HEK293 (cell line): ENCODE data around the gene HIF1AN.
A peak's percentile ranks its signal among the peaks of the same experiment; 100 is the strongest.

Source experiments
- CTCF ChIA-PET: fragments of 350-600 bp; formaldehyde crosslinking; extraction: SDS; loops from one replicate; lab custom pipeline; 2021; ENCODE audit warnings: antibody characterized with exemption; lab: Yijun Ruan, JAX
- POLR2A ChIA-PET: fragments of 300-600 bp; formaldehyde crosslinking; extraction: SDS; loops from one replicate; lab custom pipeline; 2020; ENCODE audit warnings: antibody characterized with exemption, inconsistent platforms; lab: Yijun Ruan, JAX
- H3K27ac ChIP-seq: fragments of 200-500 bp; sonication (Bioruptor generic); 2 replicates; pipeline ENCODE4 v1.5.1; 2014; ENCODE audit warnings: low read depth, low read length, control low read depth, inconsistent platforms; ENCODE audit errors: extremely low read depth
- H3K36me3 ChIP-seq, 2 experiments: fragments of 200-500 bp in 1 of 2; sonication (Bioruptor generic) in 1 of 2; 1 replicate in 1 of 2; 2 replicates in 1 of 2; pipeline ENCODE4 v1.5.1; 2014 to 2017; ENCODE audit warnings: inconsistent platforms in 2 of 2, low read length in 2 of 2; ENCODE audit not compliant: control insufficient read depth in 2 of 2, insufficient read depth in 1 of 2
- H3K4me1 ChIP-seq: fragments of 200-500 bp; sonication (Bioruptor generic); 2 replicates; pipeline ENCODE4 v1.5.1; 2014; ENCODE audit warnings: mild to moderate bottlenecking, low read length, inconsistent platforms; ENCODE audit not compliant: control insufficient read depth, insufficient read depth
- H3K4me3 ChIP-seq: 2 replicates; pipeline ENCODE4 v1.5.1; 2011; ENCODE audit warnings: low read depth, mild to moderate bottlenecking, control low read depth, low read length, moderate library complexity
- H3K9me3 ChIP-seq: fragments of 200-500 bp; sonication (Bioruptor generic); 2 replicates; pipeline ENCODE4 v1.5.1; 2014; ENCODE audit warnings: low read depth, low read length, inconsistent platforms; ENCODE audit not compliant: control insufficient read depth, insufficient read depth
- GLIS1 ChIP-seq: fragments of 450-650 bp; formaldehyde crosslinking; IDR thresholded peaks from 2 replicates; pipeline ENCODE4 v1.5.1; 2016; ENCODE audit warnings: missing biosample characterization, missing genetic modification characterization
- HIC1 ChIP-seq: fragments of 450-650 bp; formaldehyde crosslinking; IDR thresholded peaks from 2 replicates; pipeline ENCODE4 v1.5.1; 2016; ENCODE audit warnings: missing biosample characterization, missing genetic modification characterization
- INSM2 ChIP-seq: fragments of 450-650 bp; formaldehyde crosslinking; IDR thresholded peaks from 2 replicates; pipeline ENCODE4 v1.5.1; 2016; ENCODE audit warnings: missing biosample characterization, missing genetic modification characterization
- KLF17 ChIP-seq: fragments of 450-650 bp; formaldehyde crosslinking; IDR thresholded peaks from 2 replicates; pipeline ENCODE4 v1.5.1; 2016; ENCODE audit warnings: missing biosample characterization, missing genetic modification characterization
- RBAK ChIP-seq: fragments of 450-650 bp; formaldehyde crosslinking; IDR thresholded peaks from 2 replicates; pipeline ENCODE4 v1.5.1; 2016; ENCODE audit warnings: missing biosample characterization, missing genetic modification characterization
- SP2 ChIP-seq: fragments of 450-650 bp; formaldehyde crosslinking; IDR thresholded peaks from 2 replicates; pipeline ENCODE4 v1.5.1; 2016; ENCODE audit warnings: missing biosample characterization, missing genetic modification characterization
- SP7 ChIP-seq: fragments of 450-650 bp; formaldehyde crosslinking; IDR thresholded peaks from 2 replicates; pipeline ENCODE4 v1.5.1; 2016; ENCODE audit warnings: missing biosample characterization, missing genetic modification characterization
- ZFHX2 ChIP-seq: fragments of 450-650 bp; formaldehyde crosslinking; conservative IDR thresholded peaks from 2 replicates; pipeline ENCODE4 v1.5.1; 2016; ENCODE audit warnings: missing biosample characterization, missing genetic modification characterization
- ZNF18 ChIP-seq: fragments of 450-650 bp; formaldehyde crosslinking; IDR thresholded peaks from 2 replicates; pipeline ENCODE4 v1.5.1; 2016; ENCODE audit warnings: missing biosample characterization, missing genetic modification characterization
- ZNF19 ChIP-seq: fragments of 450-650 bp; formaldehyde crosslinking; IDR thresholded peaks from 2 replicates; pipeline ENCODE4; 2016; ENCODE audit warnings: missing biosample characterization, missing genetic modification characterization, low read depth
- ZNF221 ChIP-seq: fragments of 450-650 bp; formaldehyde crosslinking; IDR thresholded peaks from 2 replicates; pipeline ENCODE4 v1.5.1; 2017; ENCODE audit warnings: missing biosample characterization, missing genetic modification characterization, borderline replicate concordance
- ZNF394 ChIP-seq: fragments of 450-650 bp; formaldehyde crosslinking; IDR thresholded peaks from 2 replicates; pipeline ENCODE4 v1.5.1; 2016; ENCODE audit warnings: missing biosample characterization, missing genetic modification characterization, mild to moderate bottlenecking, moderate library complexity, borderline replicate concordance
- ZNF404 ChIP-seq: fragments of 450-650 bp; formaldehyde crosslinking; IDR thresholded peaks from 2 replicates; pipeline ENCODE4 v1.5.1; 2017; ENCODE audit warnings: missing biosample characterization, missing genetic modification characterization
- ZNF600 ChIP-seq: fragments of 450-650 bp; formaldehyde crosslinking; IDR thresholded peaks from 2 replicates; pipeline ENCODE4 v1.5.1; 2016; ENCODE audit warnings: missing biosample characterization, missing genetic modification characterization
- ZNF626 ChIP-seq: fragments of 450-650 bp; sonication (Bioruptor Pico); formaldehyde crosslinking; IDR thresholded peaks from 2 replicates; pipeline ENCODE4 v1.5.1; 2018; ENCODE audit warnings: missing biosample characterization, missing genetic modification characterization, inconsistent platforms
- ZNF768 ChIP-seq: fragments of 450-650 bp; formaldehyde crosslinking; IDR thresholded peaks from 2 replicates; pipeline ENCODE4 v1.5.1; 2018; ENCODE audit warnings: missing biosample characterization, mild to moderate bottlenecking, missing genetic modification characterization
- ZNF791 ChIP-seq: fragments of 450-650 bp; formaldehyde crosslinking; IDR thresholded peaks from 2 replicates; pipeline ENCODE4 v1.5.1; 2016; ENCODE audit warnings: missing biosample characterization, missing genetic modification characterization
- ZXDB ChIP-seq: fragments of 450-650 bp; formaldehyde crosslinking; IDR thresholded peaks from 2 replicates; pipeline ENCODE4 v1.5.1; 2016; ENCODE audit warnings: missing biosample characterization, missing genetic modification characterization

Gene HIF1AN

DNA sequence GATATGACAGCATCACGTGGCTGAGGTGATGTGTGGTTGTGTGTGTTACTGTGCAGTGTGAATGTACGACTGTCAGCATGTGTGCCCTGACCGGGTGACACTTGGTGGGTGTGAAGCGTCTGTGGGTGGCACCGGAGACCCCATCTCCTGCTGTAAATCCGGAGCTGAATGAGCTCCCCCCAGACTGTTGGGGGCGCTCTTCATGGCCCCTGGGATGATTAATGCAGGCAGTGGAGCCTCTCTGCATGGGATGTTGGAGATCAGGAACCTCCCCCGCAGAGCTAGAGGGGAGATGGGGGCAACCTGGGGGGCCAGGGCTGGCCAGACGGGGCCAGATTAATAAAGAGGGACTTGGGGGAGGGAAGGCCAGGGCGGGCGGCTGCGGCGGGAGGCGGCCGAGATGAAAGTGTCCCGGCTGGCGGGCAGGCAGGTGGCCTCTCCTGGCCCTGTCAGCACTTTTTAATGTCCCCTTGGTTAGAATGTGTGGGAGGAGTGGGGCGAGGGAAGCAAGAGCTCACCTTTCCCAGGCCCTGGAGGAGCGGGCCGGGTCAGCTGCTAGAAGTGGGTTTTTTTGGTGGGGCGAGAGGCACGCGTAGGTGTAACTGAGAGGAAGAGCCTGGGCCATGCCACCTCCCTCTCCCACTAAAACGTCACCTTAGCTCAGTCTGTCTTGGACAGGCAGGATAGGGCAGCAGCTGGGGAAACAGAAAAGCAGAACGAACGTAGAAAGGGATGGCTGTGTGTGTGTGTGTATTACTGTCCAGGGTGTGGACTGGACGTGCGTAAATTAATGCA is 34.1 kb downstream of the HIF1AN start (continued):
- TF ChIP-seq ZNF18 (peak; percentile 86), ZFHX2 (tag by site-specific recombination) (peak; percentile 86), RBAK (tag by site-specific recombination) (no peak), SP2 (tag by site-specific recombination) (peak; percentile 11; the same call in 1 of the 2 replicates), GLIS1 (tag by site-specific recombination) (peak; percentile 98), ZNF394 (tag by site-specific recombination) (peak; percentile 31; the same call in 1 of the 2 replicates), ZNF19 (tag by site-specific recombination) (no peak), SP7 (tag by site-specific recombination) (0 out of 2 replicates have a peak, but pooled peaks have one; percentile 21), HIC1 (tag by site-specific recombination) (peak; percentile 8; the same call in 1 of the 2 replicates), ZNF600 (tag by site-specific recombination) (peak; percentile 79)
- TF ChIP-seq, all 188 proteins: peak for 21

DNA sequence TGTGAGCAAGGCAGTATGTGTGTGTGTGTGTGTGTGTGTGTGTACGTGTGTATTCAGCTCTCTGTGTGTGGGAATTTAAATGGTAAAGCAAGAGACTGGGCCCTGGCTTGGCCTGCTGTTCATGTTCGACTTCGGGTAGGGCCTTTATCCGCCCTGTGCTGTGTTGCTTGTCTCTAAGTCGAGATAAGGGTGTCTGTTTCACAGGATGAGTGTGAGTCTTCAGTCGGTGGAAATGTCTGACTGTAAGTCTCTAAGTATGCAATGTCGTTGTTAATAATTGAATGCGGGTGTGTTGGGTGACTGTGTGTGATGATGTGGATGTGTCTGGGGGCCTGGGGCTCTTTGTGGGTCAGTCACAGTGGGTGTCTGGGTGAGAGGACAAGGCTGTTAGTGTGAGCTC is 34.8 kb downstream of the HIF1AN start:
- H3K4me1 ChIP-seq = no peaks in the 10 kb centered on the region
- TF ChIP-seq ZNF791 (tag by site-specific recombination) (no peak), ZNF404 (tag by site-specific recombination) (no peak), ZXDB (tag by site-specific recombination) (no peak), ZNF221 (tag by site-specific recombination) (no peak), ZNF626 (tag by site-specific recombination) (no peak), KLF17 (tag by site-specific recombination) (no peak), ZNF768 (no peak), INSM2 (tag by site-specific recombination) (no peak)
- H3K36me3 ChIP-seq = no peaks in the 10 kb centered on the region
- no peak overlapping the region for H3K27ac ChIP-seq
- POLR2A ChIA-PET = interaction anchor here (0.6 to 1.2 kb wide), 2 partner anchors 28 to 35 kb away, joined by 4 to 6 read pairs; partner anchors contain the start of gene HIF1AN
- CTCF ChIA-PET = interaction anchor here (0.6 to 3.7 kb wide), 15 partner anchors 10 to 316 kb away, joined by 3 to 38 read pairs (median 4); no protein-coding TSS in a partner anchor
- H3K4me3 ChIP-seq = peak overlapping the region; percentile 49
- no peaks in the 10 kb centered on the region for H3K9me3 ChIP-seq
